H9 (cell line): Measurements from ENCODE around the gene PATL2. TPM values are rescaled to one million over a fixed set of nuclear protein-coding genes. Genes with fewer than 3 reads are reported as not detected.
"Not testable (repeated sequence)": the region's sequence is repeated elsewhere in the genome, so short reads cannot be mapped to it uniquely, and the experiment has no call there.

ENCODE experiments used
- DNase-seq: peaks from one replicate; pipeline ENCODE4 v3.0.0-alpha.2; 2017
- H2AFZ ChIP-seq: one replicate; pipeline ENCODE4 v1.6.1; 2013; ENCODE audit warnings: mild to moderate bottlenecking, low read length, control low read depth, moderate library complexity
- H2AK5ac ChIP-seq: 2 replicates; pipeline ENCODE4 v1.6.1; 2013; ENCODE audit warnings: low read length, control low read depth, mixed read lengths; ENCODE audit not compliant: insufficient read length
- H2BK120ac ChIP-seq: one replicate; pipeline ENCODE4 v1.6.1; 2013; ENCODE audit warnings: low read depth, mild to moderate bottlenecking, low read length, control low read depth, inconsistent platforms; ENCODE audit not compliant: poor library complexity, severe bottlenecking
- H2BK12ac ChIP-seq: 2 replicates; pipeline ENCODE4 v1.6.1; 2013; ENCODE audit warnings: low read length, control low read depth, mixed read lengths, low read depth; ENCODE audit not compliant: insufficient read length
- H2BK15ac ChIP-seq: 2 replicates; pipeline ENCODE4 v1.6.1; 2013; ENCODE audit warnings: low read depth, low read length, control low read depth
- H2BK20ac ChIP-seq: one replicate; pipeline ENCODE4 v1.6.1; 2013; ENCODE audit warnings: low read depth, mild to moderate bottlenecking, low read length, control low read depth, inconsistent platforms; ENCODE audit not compliant: poor library complexity, severe bottlenecking
- H2BK5ac ChIP-seq: 2 replicates; pipeline ENCODE4 v1.6.1; 2013; ENCODE audit warnings: low read length, control low read depth, mixed read lengths; ENCODE audit not compliant: insufficient read length
- H3K14ac ChIP-seq: 2 replicates; pipeline ENCODE4 v1.6.1; 2013; ENCODE audit warnings: low read length, control low read depth; ENCODE audit not compliant: insufficient read depth
- H3K18ac ChIP-seq: 2 replicates; pipeline ENCODE4 v1.6.1; 2013; ENCODE audit warnings: low read depth, mild to moderate bottlenecking, mixed read lengths, low read length, control low read depth; ENCODE audit not compliant: insufficient read length
- H3K23ac ChIP-seq: 2 replicates; pipeline ENCODE4 v1.6.1; 2013; ENCODE audit warnings: low read length, control low read depth, mixed read lengths, low read depth; ENCODE audit not compliant: insufficient read length
- H3K23me2 ChIP-seq: 2 replicates; pipeline ENCODE4 v1.6.1; 2013; ENCODE audit warnings: low read depth, mild to moderate bottlenecking, mixed read lengths, low read length, control low read depth; ENCODE audit not compliant: insufficient read length, poor library complexity, severe bottlenecking
- H3K27ac ChIP-seq: 2 replicates; pipeline ENCODE4 v1.5.1; 2013; ENCODE audit warnings: low read length, control low read depth, mixed read lengths, low read depth; ENCODE audit not compliant: insufficient read length
- H3K27me3 ChIP-seq: 2 replicates; pipeline ENCODE4 v1.6.1; 2013; ENCODE audit warnings: low read length, control low read depth, inconsistent platforms; ENCODE audit not compliant: insufficient read depth
- H3K4ac ChIP-seq: 2 replicates; pipeline ENCODE4 v1.6.1; 2013; ENCODE audit warnings: low read depth, mild to moderate bottlenecking, control low read depth, inconsistent platforms, low read length, moderate library complexity
- H3K4me1 ChIP-seq: 2 replicates; pipeline ENCODE4 v1.6.1; 2013; ENCODE audit warnings: low read length, control low read depth, inconsistent platforms; ENCODE audit not compliant: insufficient read depth
- H3K4me2 ChIP-seq: 2 replicates; pipeline ENCODE4 v1.6.1; 2013; ENCODE audit warnings: low read length, control low read depth, mixed read lengths; ENCODE audit not compliant: insufficient read length, insufficient read depth
- H3K56ac ChIP-seq: 2 replicates; pipeline ENCODE4 v1.6.1; 2013; ENCODE audit warnings: low read depth, mild to moderate bottlenecking, mixed read lengths, low read length, control low read depth; ENCODE audit not compliant: insufficient read length
- H3K79me1 ChIP-seq: 2 replicates; pipeline ENCODE4 v1.6.1; 2013; ENCODE audit warnings: low read depth, mild to moderate bottlenecking, moderate library complexity, low read length, control low read depth, inconsistent platforms; ENCODE audit not compliant: insufficient read depth, poor library complexity, severe bottlenecking
- H3K79me2 ChIP-seq: 2 replicates; pipeline ENCODE4 v1.6.1; 2013; ENCODE audit warnings: low read length, control low read depth, inconsistent platforms; ENCODE audit not compliant: insufficient read depth
- H3K9ac ChIP-seq: 2 replicates; pipeline ENCODE4 v1.6.1; 2013; ENCODE audit warnings: low read length, control low read depth, mixed read lengths; ENCODE audit not compliant: insufficient read length; ENCODE audit errors: extremely low read depth
- H3K9me3 ChIP-seq: one replicate; pipeline ENCODE4 v1.6.1; 2013; ENCODE audit warnings: low read depth, low read length, inconsistent platforms; ENCODE audit not compliant: control insufficient read depth
- H3T11ph ChIP-seq: one replicate; pipeline ENCODE4 v1.6.1; 2013; ENCODE audit warnings: mild to moderate bottlenecking, low read length, control low read depth, inconsistent platforms
- H4K20me1 ChIP-seq: one replicate; pipeline ENCODE4 v1.6.1; 2013; ENCODE audit not compliant: control insufficient read depth, insufficient read length, insufficient read depth
- H4K5ac ChIP-seq: 2 replicates; pipeline ENCODE4 v1.6.1; 2013; ENCODE audit warnings: low read depth, mild to moderate bottlenecking, mixed read lengths, low read length, control low read depth; ENCODE audit not compliant: insufficient read length
- H4K8ac ChIP-seq: replicated peaks from 2 replicates; pipeline ENCODE4 v1.6.1; 2013; ENCODE audit warnings: low read length, control low read depth, mixed read lengths, low read depth; ENCODE audit not compliant: insufficient read length
- H4K91ac ChIP-seq: 2 replicates; pipeline ENCODE4 v1.6.1; 2013; ENCODE audit warnings: low read depth, mild to moderate bottlenecking, moderate library complexity, mixed read lengths, low read length, control low read depth; ENCODE audit not compliant: insufficient read length
- H3K27ac Mint-ChIP-seq, 3 experiments: 2 replicates in 2 of 3; 3 replicates in 1 of 3; pipeline ENCODE4 v1.8.0; 2020 to 2021; ENCODE audit warnings: mixed read lengths in 3 of 3, mild to moderate bottlenecking in 1 of 3, moderate library complexity in 1 of 3
- H3K27me3 Mint-ChIP-seq: 2 replicates; pipeline ENCODE4 v1.8.0; 2021; ENCODE audit warnings: low read depth, mild to moderate bottlenecking, moderate library complexity, mixed read lengths
- H3K36me3 Mint-ChIP-seq, 3 experiments: 2 replicates in 2 of 3; 3 replicates in 1 of 3; pipeline ENCODE4 v1.8.0; 2020 to 2021; ENCODE audit warnings: low read depth in 3 of 3, mixed read lengths in 3 of 3; ENCODE audit not compliant: insufficient read depth in 1 of 3
- H3K4me1 Mint-ChIP-seq, 2 experiments: 2 replicates each; pipeline ENCODE4 v1.8.0; 2020; ENCODE audit warnings: mixed read lengths in 2 of 2
- H3K4me3 Mint-ChIP-seq, 2 experiments: 2 replicates in 1 of 2; 3 replicates in 1 of 2; pipeline ENCODE4 v1.8.0; 2020 to 2021; ENCODE audit warnings: mild to moderate bottlenecking in 2 of 2, mixed read lengths in 2 of 2, moderate library complexity in 1 of 2
- H3K9me3 Mint-ChIP-seq, 2 experiments: 2 replicates in 1 of 2; 3 replicates in 1 of 2; pipeline ENCODE4 v1.8.0; 2020; ENCODE audit warnings: mild to moderate bottlenecking in 2 of 2, mixed read lengths in 2 of 2, moderate library complexity in 1 of 2
- WGBS: extraction: QIAGEN DNeasy Blood & Tissue Kit; methylation state at CpG from one replicate; pipeline ENCODE4 v1.1.7; 2013; ENCODE audit warnings: missing lambda C conversion rate, low lambda C conversion rate, mixed read lengths; ENCODE audit not compliant: insufficient read length; ENCODE audit errors: extremely low coverage; 5-methylcytosine and 5-hydroxymethylcytosine counted together
- total RNA-seq: library from RNA; stranded (reverse); gene quantifications from 2 replicates; pipeline ENCODE4 v1.2.1, GENCODE V29; 2021

Gene PATL2
- total RNA-seq, 1 experiment from 2014 or later, result 0.46 TPM

DNA sequence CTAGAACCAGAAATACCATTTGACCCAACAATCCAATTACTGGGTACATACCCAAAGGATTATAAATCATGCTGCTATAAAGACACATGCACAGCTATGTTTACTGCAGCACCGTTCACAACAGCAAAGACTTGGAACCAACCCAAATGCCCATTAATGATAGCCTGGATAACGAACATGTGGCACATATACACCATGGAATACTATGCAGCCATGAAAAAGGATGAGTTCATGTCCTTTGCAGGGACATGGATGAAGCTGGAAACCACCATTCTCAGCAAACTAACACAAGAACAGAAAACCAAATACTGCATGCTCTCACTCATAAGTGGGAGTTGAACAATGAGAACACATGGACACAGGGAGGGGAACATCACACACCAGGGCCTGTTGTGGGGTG lies 21.8 kb downstream of the PATL2 start:
- H3K27ac ChIP-seq, H3K23me2 ChIP-seq, H2BK12ac ChIP-seq, H4K20me1 ChIP-seq, H3K9ac ChIP-seq, H2AK5ac ChIP-seq, H4K91ac ChIP-seq, H3K18ac ChIP-seq, H3K4ac ChIP-seq, H3K27me3 Mint-ChIP-seq, H2AFZ ChIP-seq, H2BK120ac ChIP-seq, H2BK5ac ChIP-seq, H3K79me1 ChIP-seq, H3T11ph ChIP-seq, H3K27me3 ChIP-seq, H3K4me1 ChIP-seq, H2BK15ac ChIP-seq, DNase-seq, H3K14ac ChIP-seq, H3K9me3 ChIP-seq, H3K23ac ChIP-seq, H3K36me3 Mint-ChIP-seq, H3K4me1 Mint-ChIP-seq, H4K8ac ChIP-seq, H2BK20ac ChIP-seq, H3K4me3 Mint-ChIP-seq, H3K56ac ChIP-seq, H3K79me2 ChIP-seq, H4K5ac ChIP-seq, H3K27ac Mint-ChIP-seq, H3K4me2 ChIP-seq: not testable (repeated sequence)
- H3K9me3 Mint-ChIP-seq, result peaks cover 17 to 24% of the 10 kb centered on the region in 2 experiments
- WGBS, result no CpG with 5 or more reads among the region's 2 CpGs

DNA sequence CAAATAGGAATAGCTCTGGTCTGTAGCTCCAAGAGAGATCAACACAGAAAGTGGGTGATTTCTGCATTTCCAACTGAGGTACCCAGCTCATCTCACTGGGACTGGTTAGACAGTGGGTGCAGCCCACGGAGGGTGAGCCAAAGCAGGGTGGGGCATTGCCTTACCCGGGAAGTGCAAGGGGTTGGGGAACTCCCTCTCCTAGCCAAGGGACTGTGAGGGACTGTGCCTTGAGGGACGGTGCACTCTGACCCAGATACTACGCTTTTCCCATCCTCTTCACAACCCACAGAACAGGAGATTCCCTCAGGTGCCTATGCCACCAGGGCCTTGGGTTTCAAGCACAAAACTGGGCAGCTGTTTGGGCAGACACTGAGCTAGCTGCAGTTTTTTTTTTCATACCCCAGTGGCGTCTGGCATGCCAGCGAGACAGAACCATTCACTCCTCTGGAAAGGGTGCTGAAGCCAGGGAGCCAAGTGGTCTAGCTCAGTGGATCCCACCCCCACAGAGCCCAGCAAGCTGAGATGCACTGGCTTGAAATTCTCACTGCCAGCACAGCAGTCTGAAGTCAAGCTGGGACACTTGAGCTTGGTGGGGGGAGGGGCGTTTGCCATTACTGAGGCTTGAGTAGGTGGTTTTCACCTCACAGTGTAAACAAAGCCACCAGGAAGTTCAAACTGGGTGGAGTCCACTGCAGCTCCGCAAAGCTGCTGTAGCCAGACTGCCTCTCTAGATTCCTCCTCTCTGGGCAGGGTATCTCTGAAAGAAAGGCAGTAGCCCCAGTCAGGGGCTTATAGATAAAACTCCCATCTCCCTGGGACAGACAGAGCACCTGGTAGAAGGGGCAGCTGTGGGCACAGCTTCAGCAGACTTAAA lies 28.1 kb downstream of the PATL2 start:
- not testable (repeated sequence) for H3K79me2 ChIP-seq, H3K27me3 ChIP-seq, H3K79me1 ChIP-seq, H3K27me3 Mint-ChIP-seq, H3K9ac ChIP-seq, H2BK12ac ChIP-seq, H3K56ac ChIP-seq, H3K4me1 ChIP-seq, H2AK5ac ChIP-seq, H2AFZ ChIP-seq, H3K23me2 ChIP-seq, H3T11ph ChIP-seq, H3K18ac ChIP-seq, H3K27ac ChIP-seq, H3K4ac ChIP-seq, H3K23ac ChIP-seq, H4K8ac ChIP-seq, H2BK15ac ChIP-seq, H4K5ac ChIP-seq, H3K4me2 ChIP-seq, H2BK20ac ChIP-seq, H3K9me3 ChIP-seq, H4K20me1 ChIP-seq, H2BK5ac ChIP-seq
- no CpG with 5 or more reads among the region's 8 CpGs for WGBS
- Histone ChIP-seq H3K14ac (peak overlapping the region; percentile 63; the same call in 1 of the 2 replicates), H2BK120ac (peak overlapping the region; percentile 88), H4K91ac (peak overlapping the region; percentile 75)
- DNase-seq, result peak; percentile 82
- H3K27ac Mint-ChIP-seq, result peak overlapping the region; percentile 23 to 74 (median 55); a peak in 4 of 7 replicates
- H3K9me3 Mint-ChIP-seq, result peaks cover 9 to 13% of the 10 kb centered on the region in 2 experiments
- H3K36me3 Mint-ChIP-seq, result peaks cover 0 to 13% (median 5%) of the 10 kb centered on the region in 3 experiments; a peak in 5 of 7 replicates
- H3K4me3 Mint-ChIP-seq, result peak overlapping the region; percentile 30 to 41; a peak in 3 of 5 replicates
- peaks cover 30% of the 10 kb centered on the region in 2 experiments for H3K4me1 Mint-ChIP-seq
